GM21526 (cell line): ENCODE measurements around the gene KRTAP4-16.
"Not testable (repeated sequence)": the region's sequence is repeated elsewhere in the genome, so short reads cannot be mapped to it uniquely, and the experiment has no call there.

Source experiments
- ATAC-seq: cut with Tn5 transposase; IDR thresholded peaks from one replicate; pipeline ENCODE4 v1.9.1; 2021; ENCODE audit warnings: moderate library complexity; ENCODE audit not compliant: unreplicated experiment, low FRiP score

The KRTAP4-16 gene

DNA sequence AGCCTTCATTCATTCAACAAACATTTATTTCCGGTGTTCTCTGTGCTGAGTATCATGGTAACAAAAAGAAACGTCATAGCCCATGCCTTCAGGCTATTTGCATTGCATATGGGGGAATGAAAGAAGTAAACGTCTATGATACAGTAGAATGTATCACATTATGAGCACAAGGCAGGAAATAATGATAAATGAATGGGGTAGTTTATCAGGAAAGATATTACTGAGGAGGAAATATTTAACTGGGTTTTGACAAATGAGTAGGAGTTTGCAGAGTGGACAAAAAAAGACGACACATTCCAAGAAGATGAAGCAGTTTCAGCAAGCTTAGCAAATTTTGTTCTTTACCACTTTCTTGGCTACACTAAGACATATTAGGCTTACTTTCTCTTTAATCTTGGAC is 19.4 kb downstream of the KRTAP4-16 start:
- ATAC-seq = no peak

GRCh38 chr17:41076788-41077187 is 25.2 kb downstream of the KRTAP4-16 start:
- ATAC-seq = no peak

DNA sequence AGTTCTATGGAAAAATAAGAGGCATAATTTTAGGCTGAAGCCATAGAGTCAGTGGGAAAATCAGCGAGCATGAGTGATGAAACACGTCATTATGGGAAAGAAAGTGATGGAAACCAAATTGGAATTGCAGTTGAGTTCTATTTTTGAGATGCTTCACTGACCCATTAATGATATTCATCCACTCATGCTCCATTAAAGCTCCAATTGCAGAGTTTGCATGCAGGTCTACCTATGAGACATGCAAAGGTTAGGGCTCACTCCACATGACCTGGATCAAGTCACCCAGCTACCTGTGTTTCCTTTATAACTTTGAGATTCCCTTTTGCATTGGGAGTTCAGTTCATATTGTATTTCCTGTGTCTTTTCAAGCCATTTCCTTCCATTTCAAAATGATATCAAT is 28.3 kb downstream of the KRTAP4-16 start:
- no peak for ATAC-seq

- no peak for ATAC-seq
Observed at GRCh38 chr17:41071606-41072360, 30.2 kb downstream of the KRTAP4-16 start.

DNA sequence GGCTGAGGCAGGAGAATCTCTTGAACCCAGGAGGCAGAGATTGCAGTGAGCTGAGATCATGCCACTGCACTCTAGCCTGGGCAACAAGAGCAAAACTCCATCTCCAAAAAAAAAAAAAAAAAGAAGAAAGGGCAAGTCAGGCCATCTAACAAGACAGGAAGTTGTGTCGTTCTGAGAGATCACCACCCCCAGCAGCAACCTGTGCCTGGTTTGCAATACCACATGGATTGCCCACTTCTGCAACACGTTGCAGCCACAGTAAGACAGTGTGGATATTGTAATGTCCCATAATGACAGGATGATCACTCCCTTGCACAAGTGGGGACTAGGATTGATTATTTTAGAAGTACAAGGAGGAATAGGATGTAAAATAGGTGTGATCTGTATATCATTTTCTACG is 33.0 kb downstream of the KRTAP4-16 start:
- no peak for ATAC-seq

- ATAC-seq = no peak
Observed at GRCh38 chr17:41067281-41067680, 34.7 kb downstream of the KRTAP4-16 start.

- no peak for ATAC-seq
Observed at GRCh38 chr17:41065829-41066624, 36.0 kb downstream of the KRTAP4-16 start, which contains the start of gene KRTAP2-4. TSS of gene KRTAP2-4 (minus strand) at chr17:41065879. CDS start at chr17:41065845, 34 bp downstream.

DNA sequence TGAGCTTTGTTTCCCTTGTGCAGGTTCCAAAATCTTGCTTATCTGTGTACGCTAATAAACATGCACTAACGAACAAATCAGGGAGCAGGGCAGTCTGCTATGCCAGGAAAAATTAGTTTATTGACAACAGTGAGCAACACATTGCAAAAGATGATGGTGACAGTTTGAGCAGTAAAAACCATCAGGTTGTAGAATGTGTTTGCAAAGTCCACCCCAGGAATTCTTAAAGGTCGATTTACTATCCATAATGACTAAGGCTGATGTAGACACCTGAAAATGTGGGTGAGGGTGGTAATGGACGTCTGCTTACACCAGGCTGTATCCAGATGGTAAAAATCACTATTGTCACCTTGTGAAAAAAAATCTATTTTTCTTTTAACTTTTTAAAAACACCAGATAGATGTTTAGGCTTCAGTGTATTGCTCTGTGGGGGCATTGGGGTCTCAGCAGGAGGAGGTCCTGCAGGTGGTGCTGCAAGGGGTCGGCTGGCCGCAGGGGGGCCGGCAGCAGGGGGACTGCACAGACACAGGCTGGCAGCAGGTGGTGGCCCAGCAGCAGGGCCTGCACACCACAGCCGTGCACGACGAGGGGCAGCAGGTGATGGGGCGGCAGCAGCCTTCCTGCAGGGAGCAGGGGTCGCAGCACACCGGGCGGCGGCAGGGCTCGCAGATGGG is 36.9 kb downstream of the KRTAP4-16 start:
- ATAC-seq = not testable (repeated sequence)

DNA sequence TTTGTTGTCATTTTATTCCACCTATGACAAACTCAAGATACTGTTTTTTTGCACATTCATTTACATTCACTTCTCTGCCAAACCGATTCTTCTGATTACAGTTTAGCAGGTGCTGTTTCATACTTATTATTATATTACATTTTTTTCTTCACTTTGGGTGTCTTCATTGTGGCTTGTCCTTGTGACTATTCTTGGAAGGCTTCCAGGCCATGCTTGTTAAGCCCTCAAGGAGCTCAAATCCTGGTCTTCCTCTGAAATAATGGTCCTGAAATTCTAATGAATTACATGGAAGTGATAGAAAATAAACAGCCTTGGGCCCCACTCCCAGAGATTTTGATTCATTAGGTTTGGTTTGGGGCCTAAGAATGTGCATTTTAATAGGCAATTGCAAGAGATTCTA is 37.7 kb downstream of the KRTAP4-16 start:
- no peak for ATAC-seq

DNA sequence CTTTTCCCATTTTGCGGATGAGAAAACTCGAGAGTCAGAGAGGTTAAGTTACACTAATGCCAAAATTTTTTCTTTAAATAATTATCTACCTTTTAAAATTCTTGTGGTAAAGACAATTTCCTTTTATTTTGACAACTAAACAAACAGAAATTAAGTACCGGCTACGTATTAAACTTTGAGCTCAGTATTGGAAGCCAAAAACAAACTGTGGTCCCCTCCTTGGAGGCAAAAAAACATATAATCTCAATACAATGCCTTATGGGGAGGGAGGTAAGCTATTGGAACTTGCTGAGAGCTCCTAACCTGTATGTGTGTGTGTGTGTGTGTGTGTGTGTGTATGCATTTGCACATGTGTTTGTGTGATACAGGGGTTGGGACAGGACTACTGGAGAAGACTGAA is 38.6 kb downstream of the KRTAP4-16 start:
- ATAC-seq = no peak

- ATAC-seq = no peak
Observed at GRCh38 chr17:41061964-41062363, 40.0 kb downstream of the KRTAP4-16 start.

GRCh38 chr17:41060052-41060604 is 41.9 kb downstream of the KRTAP4-16 start, which contains the start of gene KRTAP2-3:
TSS of gene KRTAP2-3 (minus strand) at chr17:41060114. CDS start at chr17:41060050, 64 bp downstream.
- ATAC-seq = no peak

DNA sequence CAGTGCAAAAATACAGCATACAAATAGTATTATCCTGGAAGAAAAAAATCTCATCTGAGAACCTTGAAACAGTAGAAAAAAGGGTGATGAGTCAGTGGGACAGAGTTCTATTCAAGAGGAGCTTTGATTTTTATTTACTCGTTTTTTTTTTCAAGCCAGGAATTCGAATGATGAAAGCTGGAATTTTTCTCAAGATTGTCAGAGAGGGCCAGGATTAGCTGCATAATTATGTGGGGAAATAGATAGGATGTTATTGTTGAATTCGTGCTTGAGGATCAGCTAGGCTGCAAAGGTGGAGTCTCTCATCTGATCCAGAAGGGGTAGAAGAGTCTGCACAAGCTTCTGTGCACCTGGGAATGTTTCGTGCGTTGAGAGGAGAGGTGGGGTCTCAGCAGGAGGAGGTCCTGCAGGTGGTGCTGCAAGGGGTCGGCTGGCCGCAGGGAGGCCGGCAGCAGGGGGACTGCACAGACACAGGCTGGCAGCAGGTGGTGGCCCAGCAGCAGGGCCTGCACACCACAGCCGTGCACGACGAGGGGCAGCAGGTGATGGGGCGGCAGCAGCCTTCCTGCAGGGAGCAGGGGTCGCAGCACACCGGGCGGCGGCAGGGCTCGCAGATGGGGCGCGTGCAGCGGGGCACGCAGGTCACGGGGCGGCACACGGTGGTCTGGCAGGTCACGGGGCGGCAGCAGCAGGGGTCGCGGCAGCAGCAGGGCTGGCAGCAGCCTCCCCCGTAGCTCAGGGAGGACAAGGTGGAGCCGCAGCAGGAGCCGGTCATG is 42.5 kb downstream of the KRTAP4-16 start:
- ATAC-seq = not testable (repeated sequence)

- no peak for ATAC-seq
Observed at GRCh38 chr17:41058741-41059140, 43.3 kb downstream of the KRTAP4-16 start.

DNA sequence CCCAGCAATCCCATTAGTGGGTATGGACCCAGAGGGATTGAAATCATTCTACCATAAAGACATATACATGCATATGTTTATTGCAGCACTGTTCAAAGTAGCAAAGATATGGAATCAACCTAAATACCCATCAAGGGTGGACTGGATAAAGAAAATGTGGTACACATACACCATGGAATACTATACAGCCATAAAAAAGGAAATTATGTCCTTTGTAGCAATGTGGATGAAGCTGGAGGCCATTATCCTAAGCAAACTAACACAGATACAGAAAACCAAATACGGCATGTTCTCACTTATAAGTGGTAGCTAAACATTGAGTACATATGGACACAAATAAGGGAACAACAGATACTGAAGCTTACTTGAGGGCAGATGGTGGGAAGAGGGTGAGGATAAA is 44.5 kb downstream of the KRTAP4-16 start:
- ATAC-seq = no peak

DNA sequence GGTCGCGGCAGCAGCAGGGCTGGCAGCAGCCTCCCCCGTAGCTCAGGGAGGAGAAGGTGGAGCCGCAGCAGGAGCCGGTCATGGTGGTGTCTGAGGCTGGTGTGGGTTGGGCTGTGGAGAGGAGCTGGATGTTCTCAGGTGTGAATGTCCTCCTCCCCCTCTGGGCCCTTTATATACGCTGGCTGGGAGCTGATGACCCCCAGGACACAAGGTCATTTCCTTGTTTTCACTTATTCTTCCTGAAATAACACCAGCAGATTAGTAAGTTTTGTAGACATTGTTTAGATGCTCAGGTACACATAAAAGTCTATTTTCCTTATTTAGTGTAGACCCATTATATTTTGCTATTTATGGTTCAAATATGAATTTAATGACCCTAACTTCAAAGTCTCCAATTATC is 46.9 kb downstream of the KRTAP4-16 start, which contains the start of gene KRTAP2-2:
KRTAP2-2 (minus strand) TSS at position 101 of the 400 bp plus-strand sequence; CDS start at position 82, 19 bp downstream.
- not testable (repeated sequence) for ATAC-seq

DNA sequence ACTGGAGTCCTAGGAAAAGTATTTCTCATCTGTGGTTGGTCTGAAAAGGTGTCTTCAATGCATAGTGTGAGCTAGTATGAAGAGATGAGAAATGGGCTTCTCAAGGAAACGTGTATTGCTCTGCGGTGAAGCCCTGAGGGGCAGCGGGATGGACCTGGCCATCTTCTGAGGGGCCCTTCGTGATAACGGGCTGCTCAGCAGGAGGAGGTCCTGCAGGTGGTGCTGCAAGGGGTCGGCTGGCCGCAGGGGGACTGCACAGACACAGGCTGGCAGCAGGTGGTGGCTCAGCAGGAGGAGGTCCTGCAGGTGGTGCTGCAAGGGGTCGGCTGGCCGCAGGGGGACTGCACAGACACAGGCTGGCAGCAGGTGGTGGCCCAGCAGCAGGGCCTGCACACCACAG is 47.5 kb downstream of the KRTAP4-16 start:
- ATAC-seq = not testable (repeated sequence)

DNA sequence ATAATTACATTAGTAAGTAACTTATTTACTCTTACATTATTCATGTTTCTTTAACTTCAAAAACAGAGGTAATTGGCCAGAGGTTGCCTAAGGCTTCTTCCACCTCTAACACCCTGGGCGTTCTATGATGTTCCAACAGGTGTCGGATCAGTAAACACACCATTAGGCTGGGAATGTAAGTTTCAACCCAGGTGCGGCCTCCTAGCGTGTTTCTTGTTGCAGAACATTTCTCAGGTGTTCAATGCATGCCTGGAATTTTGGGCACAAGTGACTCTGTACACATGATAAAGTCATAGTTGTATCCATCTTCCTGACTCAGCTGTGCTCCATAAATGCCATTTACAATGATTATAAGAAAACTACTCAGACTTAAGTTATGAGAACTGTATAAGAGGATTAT is 48.0 kb downstream of the KRTAP4-16 start:
- ATAC-seq = no peak

DNA sequence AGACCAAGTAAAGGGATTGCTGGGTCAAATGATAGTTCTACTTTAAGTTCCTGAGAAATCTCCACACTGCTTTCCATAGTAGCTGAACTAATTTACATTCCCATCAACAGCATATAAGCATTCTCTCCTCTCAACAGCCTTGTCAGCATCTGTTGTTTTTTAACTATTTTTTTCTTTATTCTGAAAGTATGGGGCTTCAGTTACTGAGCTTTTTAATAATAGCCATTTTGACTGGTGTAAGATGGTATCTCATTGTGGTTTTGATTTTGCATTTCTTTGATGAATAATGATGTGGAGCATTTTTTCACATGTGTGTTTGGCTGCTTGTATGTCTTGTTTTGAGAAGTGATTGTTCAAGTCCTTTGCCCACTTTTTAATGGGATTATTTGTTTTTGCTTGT is 49.4 kb downstream of the KRTAP4-16 start:
- no peak for ATAC-seq
